H1 (cell line): ENCODE results near the gene RPTOR.

Experiments
- EP300 ChIP-seq, 2 experiments: IDR thresholded peaks; 1 replicate in 1 of 2; 2 replicates in 1 of 2; pipeline ENCODE4 v1.6.1; 2011 to 2012; ENCODE audit warnings: low read depth in 2 of 2, low read length in 2 of 2, mild to moderate bottlenecking in 2 of 2, borderline replicate concordance in 1 of 2, inconsistent platforms in 1 of 2, moderate library complexity in 1 of 2
- EZH2 ChIP-seq: fragments of 200-600 bp; sonication (generic); IDR thresholded peaks from 2 replicates; pipeline ENCODE4 v1.7.1; 2012; ENCODE audit warnings: low read depth, mild to moderate bottlenecking, moderate library complexity, low read length, inconsistent platforms; ENCODE audit not compliant: severe bottlenecking
- POLR2AphosphoS5 ChIP-seq: IDR thresholded peaks from 2 replicates; pipeline ENCODE4 v1.6.1; 2011; ENCODE audit warnings: low read depth, low read length
- RFX5 ChIP-seq: IDR thresholded peaks from 2 replicates; pipeline ENCODE4 v1.6.1; 2011; ENCODE audit warnings: low read depth, low read length, improper control_type of control experiment, borderline replicate concordance
- RNF2 ChIP-seq: fragments of 200-900, 300-1000 bp; sonication (generic); IDR thresholded peaks from 2 replicates; pipeline ENCODE4 v1.7.1; 2016; ENCODE audit warnings: borderline replicate concordance, low read depth, mild to moderate bottlenecking, antibody characterized with exemption, low read length; ENCODE audit not compliant: poor library complexity, severe bottlenecking; ENCODE audit errors: missing control alignments
- RXRA ChIP-seq: IDR thresholded peaks from 2 replicates; pipeline ENCODE4 v1.6.1; 2011; ENCODE audit warnings: low read depth, mild to moderate bottlenecking, low read length, moderate library complexity; ENCODE audit not compliant: insufficient read depth
- TF ChIP-seq, protein P1 (sequence below), 3 experiments: IDR thresholded peaks; 1 replicate in 2 of 3; 2 replicates in 1 of 3; pipeline versions ENCODE4 v1.5.1 to v1.6.1; 2011; ENCODE audit warnings: low read length in 3 of 3, mild to moderate bottlenecking in 3 of 3, inconsistent platforms in 2 of 3, low read depth in 1 of 3, moderate library complexity in 1 of 3; ENCODE audit not compliant: insufficient read depth in 1 of 3; ENCODE audit errors: control extremely low read depth in 1 of 3

DNA sequence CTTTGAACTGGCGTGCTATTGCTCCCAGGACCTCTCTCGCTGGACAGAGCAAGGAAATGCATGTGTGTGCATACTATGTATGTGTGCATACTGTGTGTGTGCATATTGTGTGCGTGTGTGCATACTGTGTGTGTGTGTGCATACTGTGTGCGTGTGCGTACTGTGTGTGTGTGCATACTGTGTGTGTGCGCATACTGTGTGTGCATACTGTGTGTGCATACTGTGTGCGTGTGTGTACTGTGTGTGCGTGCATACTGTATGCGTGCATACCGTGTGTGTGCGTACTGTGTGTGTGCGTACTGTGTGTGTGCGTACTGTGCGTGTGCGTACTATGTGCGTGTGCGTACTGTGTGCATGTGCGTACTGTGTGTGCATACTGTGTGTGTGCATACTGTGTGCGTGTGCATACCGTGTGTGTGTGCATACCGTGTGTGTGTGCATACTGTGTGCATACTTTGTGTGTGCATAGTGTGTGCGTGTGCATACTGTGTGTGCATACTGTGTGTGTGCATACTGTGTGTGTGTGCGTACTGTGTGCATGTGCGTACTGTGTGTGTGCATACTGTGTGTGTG is 89.4 kb downstream of the RPTOR start:
- TF ChIP-seq RFX5 (no peak), EZH2 (no peak), RNF2 (no peak), EP300 (IDR thresholded peaks at IDR 0.05; ENCODE audit: borderline replicate concordance in 1 of 2, low read depth in 2 of 2, low read length in 2 of 2) (no peak), RXRA (no peak), POLR2AphosphoS5 (no peak)
- TF ChIP-seq, protein P1, sequence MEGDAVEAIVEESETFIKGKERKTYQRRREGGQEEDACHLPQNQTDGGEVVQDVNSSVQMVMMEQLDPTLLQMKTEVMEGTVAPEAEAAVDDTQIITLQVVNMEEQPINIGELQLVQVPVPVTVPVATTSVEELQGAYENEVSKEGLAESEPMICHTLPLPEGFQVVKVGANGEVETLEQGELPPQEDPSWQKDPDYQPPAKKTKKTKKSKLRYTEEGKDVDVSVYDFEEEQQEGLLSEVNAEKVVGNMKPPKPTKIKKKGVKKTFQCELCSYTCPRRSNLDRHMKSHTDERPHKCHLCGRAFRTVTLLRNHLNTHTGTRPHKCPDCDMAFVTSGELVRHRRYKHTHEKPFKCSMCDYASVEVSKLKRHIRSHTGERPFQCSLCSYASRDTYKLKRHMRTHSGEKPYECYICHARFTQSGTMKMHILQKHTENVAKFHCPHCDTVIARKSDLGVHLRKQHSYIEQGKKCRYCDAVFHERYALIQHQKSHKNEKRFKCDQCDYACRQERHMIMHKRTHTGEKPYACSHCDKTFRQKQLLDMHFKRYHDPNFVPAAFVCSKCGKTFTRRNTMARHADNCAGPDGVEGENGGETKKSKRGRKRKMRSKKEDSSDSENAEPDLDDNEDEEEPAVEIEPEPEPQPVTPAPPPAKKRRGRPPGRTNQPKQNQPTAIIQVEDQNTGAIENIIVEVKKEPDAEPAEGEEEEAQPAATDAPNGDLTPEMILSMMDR (IDR thresholded peaks at IDR 0.05; ENCODE audit: control extremely low read depth in 1 of 3, insufficient read depth in 1 of 3, low read depth in 1 of 3, low read length in 3 of 3): no peak
